Dendritic cell treated with granulocyte-macrophage colony-stimulating factor and Interleukin-4, amounts not matched to agents 40 ng/mL and 50 ng/mL, for 4 days (primary cell): ENCODE measurements around the gene HPSE2.

Experiments used
- H3K27ac Mint-ChIP-seq: one replicate; pipeline ENCODE4 v1.8.0; 2022; ENCODE audit warnings: mild to moderate bottlenecking, mixed read lengths
- H3K27me3 Mint-ChIP-seq: one replicate; pipeline ENCODE4 v1.8.0; 2022; ENCODE audit warnings: mild to moderate bottlenecking, mixed read lengths
- H3K36me3 Mint-ChIP-seq: one replicate; pipeline ENCODE4 v1.8.0; 2022; ENCODE audit warnings: low read depth, mixed read lengths
- H3K4me1 Mint-ChIP-seq: one replicate; pipeline ENCODE4 v1.8.0; 2022; ENCODE audit warnings: low read depth, mixed read lengths
- H3K4me3 Mint-ChIP-seq: one replicate; pipeline ENCODE4 v1.8.0; 2022; ENCODE audit warnings: mild to moderate bottlenecking, moderate library complexity, mixed read lengths
- H3K9me3 Mint-ChIP-seq: one replicate; pipeline ENCODE4 v1.8.0; 2022; ENCODE audit warnings: mixed read lengths
- intact Hi-C: fragments of 100-400 bp; cut with micrococcal nuclease; formaldehyde crosslinking; loops from one replicate; pipeline ENCODE4 v1.15.0; 2022

HPSE2 gene

GRCh38 chr10:98858525-98858924, 377.1 kb downstream of the HPSE2 start:
- Mint-ChIP-seq H3K4me3 (no peak overlapping the region), H3K27me3 (peaks cover 1% of the 10 kb centered on the region), H3K9me3 (no peaks in the 10 kb centered on the region), H3K27ac (no peak overlapping the region), H3K36me3 (no peaks in the 10 kb centered on the region), H3K4me1 (no peaks in the 10 kb centered on the region)
- intact Hi-C loops: loop anchor here (10.0 kb wide), 1 partner anchor 56 kb away; no protein-coding TSS in a partner anchor

GRCh38 chr10:98855403-98856189, 380.1 kb downstream of the HPSE2 start:
- no peaks in the 10 kb centered on the region for H3K36me3 Mint-ChIP-seq
- H3K4me1 Mint-ChIP-seq: no peaks in the 10 kb centered on the region
- peaks cover 4% of the 10 kb centered on the region for H3K27me3 Mint-ChIP-seq
- H3K9me3 Mint-ChIP-seq: no peaks in the 10 kb centered on the region
- H3K27ac Mint-ChIP-seq: no peak overlapping the region
- intact Hi-C loops: loop anchor here (10.0 kb wide), 1 partner anchor 59 kb away; no protein-coding TSS in a partner anchor
- H3K4me3 Mint-ChIP-seq: no peak overlapping the region

GRCh38 chr10:98852686-98853085, 383.0 kb downstream of the HPSE2 start:
- H3K27me3 Mint-ChIP-seq: peaks cover 5% of the 10 kb centered on the region
- H3K4me1 Mint-ChIP-seq: no peaks in the 10 kb centered on the region
- no peak overlapping the region for H3K4me3 Mint-ChIP-seq
- H3K36me3 Mint-ChIP-seq: no peaks in the 10 kb centered on the region
- H3K9me3 Mint-ChIP-seq: no peaks in the 10 kb centered on the region
- no peak overlapping the region for H3K27ac Mint-ChIP-seq
- intact Hi-C loops: loop anchor here (10.0 kb wide), 1 partner anchor 62 kb away; no protein-coding TSS in a partner anchor

GRCh38 chr10:98848361-98848760, 387.3 kb downstream of the HPSE2 start:
- Mint-ChIP-seq H3K27ac (no peak overlapping the region), H3K27me3 (peaks cover 4% of the 10 kb centered on the region), H3K4me3 (no peak overlapping the region), H3K4me1 (no peaks in the 10 kb centered on the region), H3K36me3 (no peaks in the 10 kb centered on the region), H3K9me3 (no peaks in the 10 kb centered on the region)
- intact Hi-C loops: no loop called here

GRCh38 chr10:98846787-98847186, 388.9 kb downstream of the HPSE2 start:
- no peaks in the 10 kb centered on the region for H3K36me3 Mint-ChIP-seq
- no peak overlapping the region for H3K4me3 Mint-ChIP-seq
- no peaks in the 10 kb centered on the region for H3K9me3 Mint-ChIP-seq
- H3K27me3 Mint-ChIP-seq: peaks cover 1% of the 10 kb centered on the region
- no peaks in the 10 kb centered on the region for H3K4me1 Mint-ChIP-seq
- H3K27ac Mint-ChIP-seq: no peak overlapping the region
- intact Hi-C loops: no loop called here

- no peaks in the 10 kb centered on the region for H3K36me3 Mint-ChIP-seq
- no peak overlapping the region for H3K27ac Mint-ChIP-seq
- no peak overlapping the region for H3K4me3 Mint-ChIP-seq
- no peaks in the 10 kb centered on the region for H3K27me3 Mint-ChIP-seq
- no peaks in the 10 kb centered on the region for H3K4me1 Mint-ChIP-seq
- H3K9me3 Mint-ChIP-seq: peaks cover 8% of the 10 kb centered on the region
- intact Hi-C loops: no loop called here
These were observed 402.1 kb downstream of the HPSE2 start for GRCh38 chr10:98833542-98833941.

GRCh38 chr10:98832738-98833137, 402.9 kb downstream of the HPSE2 start:
- peaks cover 8% of the 10 kb centered on the region for H3K9me3 Mint-ChIP-seq
- H3K27me3 Mint-ChIP-seq: no peaks in the 10 kb centered on the region
- no peak overlapping the region for H3K27ac Mint-ChIP-seq
- intact Hi-C loops: no loop called here
- H3K4me3 Mint-ChIP-seq: no peak overlapping the region
- H3K4me1 Mint-ChIP-seq: no peaks in the 10 kb centered on the region
- no peaks in the 10 kb centered on the region for H3K36me3 Mint-ChIP-seq

- Mint-ChIP-seq H3K27me3 (no peaks in the 10 kb centered on the region), H3K36me3 (no peaks in the 10 kb centered on the region), H3K27ac (no peak overlapping the region), H3K9me3 (peaks cover 8% of the 10 kb centered on the region), H3K4me1 (no peaks in the 10 kb centered on the region), H3K4me3 (no peak overlapping the region)
- intact Hi-C loops: no loop called here
These were observed 403.5 kb downstream of the HPSE2 start for GRCh38 chr10:98832196-98832595.

- no peak overlapping the region for H3K4me3 Mint-ChIP-seq
- peaks cover 8% of the 10 kb centered on the region for H3K9me3 Mint-ChIP-seq
- H3K27ac Mint-ChIP-seq: no peak overlapping the region
- H3K4me1 Mint-ChIP-seq: no peaks in the 10 kb centered on the region
- no peaks in the 10 kb centered on the region for H3K27me3 Mint-ChIP-seq
- H3K36me3 Mint-ChIP-seq: no peaks in the 10 kb centered on the region
- intact Hi-C loops: no loop called here
These were observed 404.3 kb downstream of the HPSE2 start for GRCh38 chr10:98831391-98831790.

GRCh38 chr10:98825741-98826140, 409.9 kb downstream of the HPSE2 start:
- H3K4me1 Mint-ChIP-seq: no peaks in the 10 kb centered on the region
- H3K36me3 Mint-ChIP-seq: no peaks in the 10 kb centered on the region
- intact Hi-C loops: no loop called here
- H3K27me3 Mint-ChIP-seq: no peaks in the 10 kb centered on the region
- H3K27ac Mint-ChIP-seq: no peak overlapping the region
- peaks cover 8% of the 10 kb centered on the region for H3K9me3 Mint-ChIP-seq
- H3K4me3 Mint-ChIP-seq: no peak overlapping the region

GRCh38 chr10:98817396-98817795, 418.3 kb downstream of the HPSE2 start:
- Mint-ChIP-seq H3K4me1 (no peaks in the 10 kb centered on the region), H3K4me3 (no peak overlapping the region), H3K36me3 (no peaks in the 10 kb centered on the region), H3K27ac (no peak overlapping the region), H3K27me3 (no peaks in the 10 kb centered on the region), H3K9me3 (no peaks in the 10 kb centered on the region)
- intact Hi-C loops: no loop called here

- Mint-ChIP-seq H3K9me3 (no peaks in the 10 kb centered on the region), H3K36me3 (no peaks in the 10 kb centered on the region), H3K27me3 (no peaks in the 10 kb centered on the region), H3K27ac (no peak overlapping the region), H3K4me1 (no peaks in the 10 kb centered on the region), H3K4me3 (no peak overlapping the region)
- intact Hi-C loops: no loop called here
These were observed 420.4 kb downstream of the HPSE2 start for GRCh38 chr10:98815039-98815885.

GRCh38 chr10:98814470-98814869, 421.2 kb downstream of the HPSE2 start:
- Mint-ChIP-seq H3K36me3 (no peaks in the 10 kb centered on the region), H3K4me3 (no peak overlapping the region), H3K27me3 (no peaks in the 10 kb centered on the region), H3K9me3 (no peaks in the 10 kb centered on the region), H3K4me1 (no peaks in the 10 kb centered on the region), H3K27ac (no peak overlapping the region)
- intact Hi-C loops: no loop called here

- no peaks in the 10 kb centered on the region for H3K27me3 Mint-ChIP-seq
- no peak overlapping the region for H3K27ac Mint-ChIP-seq
- intact Hi-C loops: no loop called here
- no peaks in the 10 kb centered on the region for H3K36me3 Mint-ChIP-seq
- no peaks in the 10 kb centered on the region for H3K4me1 Mint-ChIP-seq
- no peaks in the 10 kb centered on the region for H3K9me3 Mint-ChIP-seq
- no peak overlapping the region for H3K4me3 Mint-ChIP-seq
These were observed 427.3 kb downstream of the HPSE2 start for GRCh38 chr10:98808282-98808892.
